ENCODE data around the gene ATP5PB.

DNA sequence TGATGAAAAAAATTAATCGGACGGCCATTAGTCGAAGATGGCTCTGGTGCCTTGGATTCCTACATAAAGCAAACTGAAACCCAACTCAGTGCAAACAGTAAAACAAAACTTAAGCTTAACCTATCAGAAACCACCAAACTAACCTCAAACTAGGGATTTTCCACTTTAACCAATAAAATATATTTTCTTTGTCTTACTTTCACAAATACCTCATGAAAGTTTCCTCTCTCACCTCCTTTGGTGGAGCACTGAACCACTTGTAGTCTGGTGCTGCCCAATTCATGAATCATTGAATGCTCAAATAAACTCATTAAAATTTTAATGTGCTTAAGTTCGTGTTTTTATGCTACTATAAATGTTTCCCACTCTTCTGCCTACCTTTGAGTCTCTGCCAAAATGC is 47.1 kb downstream of the ATP5PB start:
- TF ChIP-seq, protein P1, sequence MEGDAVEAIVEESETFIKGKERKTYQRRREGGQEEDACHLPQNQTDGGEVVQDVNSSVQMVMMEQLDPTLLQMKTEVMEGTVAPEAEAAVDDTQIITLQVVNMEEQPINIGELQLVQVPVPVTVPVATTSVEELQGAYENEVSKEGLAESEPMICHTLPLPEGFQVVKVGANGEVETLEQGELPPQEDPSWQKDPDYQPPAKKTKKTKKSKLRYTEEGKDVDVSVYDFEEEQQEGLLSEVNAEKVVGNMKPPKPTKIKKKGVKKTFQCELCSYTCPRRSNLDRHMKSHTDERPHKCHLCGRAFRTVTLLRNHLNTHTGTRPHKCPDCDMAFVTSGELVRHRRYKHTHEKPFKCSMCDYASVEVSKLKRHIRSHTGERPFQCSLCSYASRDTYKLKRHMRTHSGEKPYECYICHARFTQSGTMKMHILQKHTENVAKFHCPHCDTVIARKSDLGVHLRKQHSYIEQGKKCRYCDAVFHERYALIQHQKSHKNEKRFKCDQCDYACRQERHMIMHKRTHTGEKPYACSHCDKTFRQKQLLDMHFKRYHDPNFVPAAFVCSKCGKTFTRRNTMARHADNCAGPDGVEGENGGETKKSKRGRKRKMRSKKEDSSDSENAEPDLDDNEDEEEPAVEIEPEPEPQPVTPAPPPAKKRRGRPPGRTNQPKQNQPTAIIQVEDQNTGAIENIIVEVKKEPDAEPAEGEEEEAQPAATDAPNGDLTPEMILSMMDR (IDR thresholded peaks at IDR 0.05 in 2 of 3, conservative IDR thresholded peaks at IDR 0.05 in 1 of 3; ENCODE audit: borderline replicate concordance in 1 of 3, insufficient read depth in 1 of 3, low read depth in 2 of 3, low read length in 2 of 3): no peak
- TF ChIP-seq ZNF274 (IDR thresholded peaks at IDR 0.05; ENCODE audit: low read depth, low read length) (no peak), SIN3A (IDR thresholded peaks at IDR 0.05; ENCODE audit: low read depth) (no peak), SP1 (IDR thresholded peaks at IDR 0.05; ENCODE audit: low read depth) (no peak), RAD21 (IDR thresholded peaks at IDR 0.05; ENCODE audit: low read depth) (no peak), POLR2A (IDR thresholded peaks at IDR 0.05; ENCODE audit: borderline replicate concordance, extremely low read depth, insufficient read depth, insufficient read length) (no peak), EZH2phosphoT487 (IDR thresholded peaks at IDR 0.05; ENCODE audit: borderline replicate concordance) (no peak), JUND (IDR thresholded peaks at IDR 0.05) (no peak), POLR2AphosphoS5 (IDR thresholded peaks at IDR 0.05; ENCODE audit: low read depth, low read length) (no peak), EZH2 (IDR thresholded peaks at IDR 0.05) (no peak)
- TF ChIP-seq, protein P2, sequence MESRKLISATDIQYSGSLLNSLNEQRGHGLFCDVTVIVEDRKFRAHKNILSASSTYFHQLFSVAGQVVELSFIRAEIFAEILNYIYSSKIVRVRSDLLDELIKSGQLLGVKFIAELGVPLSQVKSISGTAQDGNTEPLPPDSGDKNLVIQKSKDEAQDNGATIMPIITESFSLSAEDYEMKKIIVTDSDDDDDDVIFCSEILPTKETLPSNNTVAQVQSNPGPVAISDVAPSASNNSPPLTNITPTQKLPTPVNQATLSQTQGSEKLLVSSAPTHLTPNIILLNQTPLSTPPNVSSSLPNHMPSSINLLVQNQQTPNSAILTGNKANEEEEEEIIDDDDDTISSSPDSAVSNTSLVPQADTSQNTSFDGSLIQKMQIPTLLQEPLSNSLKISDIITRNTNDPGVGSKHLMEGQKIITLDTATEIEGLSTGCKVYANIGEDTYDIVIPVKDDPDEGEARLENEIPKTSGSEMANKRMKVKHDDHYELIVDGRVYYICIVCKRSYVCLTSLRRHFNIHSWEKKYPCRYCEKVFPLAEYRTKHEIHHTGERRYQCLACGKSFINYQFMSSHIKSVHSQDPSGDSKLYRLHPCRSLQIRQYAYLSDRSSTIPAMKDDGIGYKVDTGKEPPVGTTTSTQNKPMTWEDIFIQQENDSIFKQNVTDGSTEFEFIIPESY (IDR thresholded peaks at IDR 0.05; ENCODE audit: extremely low read depth, insufficient replicate concordance, low read length): no peak
- TF ChIP-seq, protein P3, sequence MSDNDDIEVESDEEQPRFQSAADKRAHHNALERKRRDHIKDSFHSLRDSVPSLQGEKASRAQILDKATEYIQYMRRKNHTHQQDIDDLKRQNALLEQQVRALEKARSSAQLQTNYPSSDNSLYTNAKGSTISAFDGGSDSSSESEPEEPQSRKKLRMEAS (IDR thresholded peaks at IDR 0.05): no peak

All from HCT116 (cell line).